Panc1 (cell line): Measurements from ENCODE around the gene SERINC3. TPM values are rescaled to one million over a fixed set of nuclear protein-coding genes. Genes with fewer than 3 reads are reported as not detected.

Experiments used
- ATAC-seq: fragments of 200-7000 bp; cut with Tn5 transposase; 2 replicates; pipeline ENCODE4 v1.9.1; 2020; ENCODE audit warnings: mild to moderate bottlenecking, moderate library complexity
- BruUV-seq: library from RNA; stranded (reverse); fragments of 400-500 nt; replicated peaks from 2 replicates; lab custom pipeline; 2021; lab: Mats Ljungman, UMichigan
- CTCF ChIA-PET: fragments of 300-600 bp; sonication (Branson Sonifier 250); formaldehyde crosslinking; loops from one replicate; lab custom pipeline; 2022; ENCODE audit warnings: antibody characterized with exemption; lab: Charles Lee
- POLR2A ChIA-PET: fragments of 300-600 bp; sonication (Branson Sonifier 250); formaldehyde crosslinking; loops from one replicate; lab custom pipeline; 2022; ENCODE audit warnings: antibody characterized with exemption; lab: Charles Lee
- DNase-seq: peaks from one replicate; pipeline ENCODE4 v3.0.0-alpha.2; 2010; ENCODE audit warnings: low read depth, low spot score
- H3K27ac ChIP-seq: 2 replicates; pipeline ENCODE4 v1.5.1; 2011; ENCODE audit warnings: mild to moderate bottlenecking, low read length, inconsistent platforms
- H3K27me3 ChIP-seq: fragments of 200-500 bp; sonication (Bioruptor generic); 2 replicates; pipeline ENCODE4 v1.6.0; 2014; ENCODE audit warnings: low read length, inconsistent platforms; ENCODE audit not compliant: control insufficient read depth, insufficient read depth
- H3K36me3 ChIP-seq: fragments of 200-500 bp; sonication (Bioruptor generic); 2 replicates; pipeline ENCODE4 v1.5.1; 2014; ENCODE audit warnings: inconsistent platforms, mild to moderate bottlenecking, low read length, moderate library complexity; ENCODE audit not compliant: control insufficient read depth, insufficient read depth
- H3K4me1 ChIP-seq: 2 replicates; pipeline ENCODE4 v1.5.1; 2011; ENCODE audit warnings: inconsistent platforms, mild to moderate bottlenecking, low read length, moderate library complexity; ENCODE audit not compliant: control insufficient read depth, insufficient read depth
- H3K4me3 ChIP-seq, 2 experiments: 2 replicates each; pipeline ENCODE4 v1.5.1; 2011 to 2012; ENCODE audit warnings: low read depth in 2 of 2, low read length in 2 of 2, mild to moderate bottlenecking in 2 of 2, inconsistent platforms in 1 of 2, moderate library complexity in 1 of 2
- H3K9me3 ChIP-seq: fragments of 200-500 bp; sonication (Bioruptor generic); 2 replicates; pipeline ENCODE4 v1.5.1; 2014; ENCODE audit warnings: low read depth, mild to moderate bottlenecking, inconsistent platforms, low read length, moderate library complexity; ENCODE audit not compliant: control insufficient read depth, insufficient read depth
- CTCF ChIP-seq: fragments of 450-650 bp; IDR thresholded peaks from 2 replicates; pipeline ENCODE4 v1.5.1; 2017; ENCODE audit warnings: mild to moderate bottlenecking
- POLR2AphosphoS5 ChIP-seq: IDR thresholded peaks from 2 replicates; pipeline ENCODE4 v1.6.1; 2012; ENCODE audit warnings: mild to moderate bottlenecking, low read depth, low read length, moderate library complexity
- REST ChIP-seq, 2 experiments: IDR thresholded peaks; 2 replicates each; pipeline ENCODE4 v1.6.1; 2011 to 2012; ENCODE audit warnings: low read depth in 2 of 2, control low read depth in 1 of 2, low read length in 1 of 2, mild to moderate bottlenecking in 1 of 2, moderate library complexity in 1 of 2; ENCODE audit not compliant: insufficient read depth in 1 of 2
- SIN3A ChIP-seq: IDR thresholded peaks from 2 replicates; pipeline ENCODE4 v1.6.1; 2012; ENCODE audit warnings: low read depth, mild to moderate bottlenecking, low read length, moderate library complexity, borderline replicate concordance; ENCODE audit not compliant: insufficient read depth
- TCF7L2 ChIP-seq: IDR thresholded peaks from 2 replicates; pipeline ENCODE4 v1.6.1; 2011; ENCODE audit warnings: mild to moderate bottlenecking, low read depth, low read length, inconsistent platforms
- in situ Hi-C: cut with HindIII; loops from 2 replicates; pipeline ENCODE4 v1.10.0; 2016; ENCODE audit warnings: low sequenced_read_pairs, low pct_unique_long_range_greater_than_20kb
- intact Hi-C: fragments of 100-400 bp; cut with micrococcal nuclease; formaldehyde crosslinking; loops from one replicate; pipeline ENCODE4 v1.10.0; 2022; ENCODE audit not compliant: unreplicated experiment
- total RNA-seq: library from RNA; stranded (reverse); gene quantifications from one replicate; pipeline ENCODE4 v1.2.1, GENCODE V29; 2021; ENCODE audit not compliant: unreplicated experiment

Gene SERINC3
- total RNA-seq, 1 experiment from 2014 or later = 76.4 TPM

- ATAC-seq (no peak), DNase-seq (no peak)
- intact Hi-C loops = no loop called here
- Histone ChIP-seq H3K4me3 (no peak overlapping the region), H3K4me1 (no peaks in the 10 kb centered on the region), H3K36me3 (peaks cover 6% of the 10 kb centered on the region; the same call in 1 of the 2 replicates), H3K9me3 (no peaks in the 10 kb centered on the region), H3K27me3 (no peaks in the 10 kb centered on the region), H3K27ac (no peak overlapping the region)
- in situ Hi-C loops = no loop called here
- ChIA-PET CTCF (interaction anchor here (1.0 kb wide), 1 partner anchor 31 kb away, joined by 4 read pairs; no protein-coding TSS in a partner anchor), POLR2A (no interaction called here)
- BruUV-seq = no TSS peak
- TF ChIP-seq SIN3A = no peak
- no peak for TF ChIP-seq REST (IDR thresholded peaks at IDR 0.05; ENCODE audit: insufficient read depth in 1 of 2, low read depth in 2 of 2, low read length in 1 of 2)
- TF ChIP-seq TCF7L2 = no peak
- TF ChIP-seq POLR2AphosphoS5 = no peak
- TF ChIP-seq CTCF = no peak
Observed at GRCh38 chr20:44491635-44492395, 30.1 kb downstream of the SERINC3 start.

GRCh38 chr20:44489931-44490330 is 31.9 kb downstream of the SERINC3 start:
- no TSS peak for BruUV-seq
- Histone ChIP-seq H3K9me3 (no peaks in the 10 kb centered on the region), H3K36me3 (peaks cover 13% of the 10 kb centered on the region; the same call in 1 of the 2 replicates), H3K27ac (no peak overlapping the region), H3K4me3 (no peak overlapping the region), H3K4me1 (no peaks in the 10 kb centered on the region), H3K27me3 (no peaks in the 10 kb centered on the region)
- in situ Hi-C loops (no loop called here), intact Hi-C loops (no loop called here)
- DNase-seq (no peak), ATAC-seq (no peak)
- ChIA-PET POLR2A (no interaction called here), CTCF (no interaction called here)
- TF ChIP-seq TCF7L2 = no peak
- no peak for TF ChIP-seq CTCF
- no peak for TF ChIP-seq SIN3A
- TF ChIP-seq REST (IDR thresholded peaks at IDR 0.05; ENCODE audit: insufficient read depth in 1 of 2, low read depth in 2 of 2, low read length in 1 of 2) = no peak
- no peak for TF ChIP-seq POLR2AphosphoS5
